Stimulated activated CD8-positive, alpha-beta memory T cell treated with anti-CD3 and anti-CD28 coated beads, Interleukin-12 subunit alpha, Interleukin-12 subunit beta, amount 100 ng/mL, for 4 hours (primary cell): ENCODE data around the gene CDY2B.
"Not testable (repeated sequence)": the region's sequence is repeated elsewhere in the genome, so short reads cannot be mapped to it uniquely, and the experiment has no call there.

Source experiments
- DNase-seq: peaks from one replicate; pipeline ENCODE4 v3.0.0-alpha.2; 2020; ENCODE audit warnings: low read depth

The CDY2B gene, protein sequence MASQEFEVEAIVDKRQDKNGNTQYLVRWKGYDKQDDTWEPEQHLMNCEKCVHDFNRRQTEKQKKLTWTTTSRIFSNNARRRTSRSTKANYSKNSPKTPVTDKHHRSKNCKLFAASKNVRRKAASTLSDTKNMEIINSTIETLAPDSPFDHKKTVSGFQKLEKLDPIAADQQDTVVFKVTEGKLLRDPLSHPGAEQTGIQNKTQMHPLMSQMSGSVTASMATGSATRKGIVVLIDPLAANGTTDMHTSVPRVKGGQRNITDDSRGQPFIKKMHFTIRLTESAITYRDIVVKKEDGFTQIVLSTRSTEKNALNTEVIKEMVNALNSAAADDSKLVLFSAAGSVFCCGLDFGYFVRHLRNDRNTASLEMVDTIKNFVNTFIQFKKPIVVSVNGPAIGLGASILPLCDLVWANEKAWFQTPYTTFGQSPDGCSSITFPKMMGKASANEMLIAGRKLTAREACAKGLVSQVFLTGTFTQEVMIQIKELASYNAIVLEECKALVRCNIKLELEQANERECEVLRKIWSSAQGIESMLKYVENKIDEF

DNA sequence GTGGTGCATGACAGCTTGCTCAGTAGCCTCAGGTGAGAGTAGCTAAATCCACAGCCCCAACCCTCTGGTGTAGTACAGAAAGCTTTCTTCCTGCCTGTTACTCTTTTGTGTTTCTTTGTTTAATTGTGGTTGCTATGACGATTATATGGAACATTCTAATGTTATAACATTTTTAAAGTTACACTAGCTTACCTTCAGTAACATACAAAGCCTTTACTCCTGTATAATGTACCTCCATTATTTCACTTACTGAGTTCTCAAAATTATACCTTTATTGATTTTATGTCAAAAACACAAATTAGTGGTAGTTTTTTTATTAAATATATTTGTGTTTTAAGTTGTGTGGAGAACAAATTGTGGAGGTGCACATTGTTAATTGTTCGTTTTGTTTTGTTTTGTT is at the start of gene CDY2B:
CDY2B (minus strand) TSS at position 101 of the 400 bp plus-strand sequence. CDS start 328 bp downstream, outside the sequence.
- not testable (repeated sequence) for DNase-seq

DNA sequence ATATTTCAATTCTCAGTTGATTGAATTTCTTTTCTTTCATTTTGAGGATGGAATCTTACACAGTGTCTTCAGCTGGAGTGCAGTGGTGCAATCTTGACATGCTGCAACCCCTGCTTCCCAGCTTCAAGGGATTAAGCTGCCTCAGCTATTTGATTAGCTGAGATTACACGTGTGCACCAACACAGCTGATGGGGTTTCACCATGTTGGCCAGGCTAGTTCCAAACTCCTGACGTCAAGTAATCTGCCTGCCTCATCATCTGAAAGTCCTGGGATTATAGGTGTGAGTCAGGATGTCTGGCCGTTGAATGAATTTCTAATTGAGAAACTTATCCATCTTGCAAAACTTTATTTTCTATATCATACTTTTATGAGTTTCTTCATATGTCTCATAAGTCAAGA is 28.0 kb upstream of the CDY2B start:
- DNase-seq = not testable (repeated sequence)

DNA sequence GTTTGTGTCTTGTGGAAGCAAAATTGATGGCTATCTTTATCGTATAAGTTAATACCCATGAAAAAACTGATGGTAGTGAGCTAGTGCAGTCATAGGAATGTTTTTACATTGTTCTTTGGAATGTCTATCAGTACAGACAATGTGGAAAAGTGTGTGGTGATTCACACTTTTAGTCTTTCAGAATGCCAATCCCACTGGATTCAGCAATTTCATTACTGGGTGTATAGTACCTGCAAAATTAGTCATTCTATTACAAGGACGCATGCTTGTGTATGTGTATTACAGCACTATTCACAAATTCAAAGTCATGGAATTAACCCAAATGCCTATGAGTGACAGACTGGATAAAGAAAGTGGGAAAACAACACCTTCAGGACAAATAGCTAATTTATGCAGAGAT is 27.3 kb upstream of the CDY2B start:
- not testable (repeated sequence) for DNase-seq

DNA sequence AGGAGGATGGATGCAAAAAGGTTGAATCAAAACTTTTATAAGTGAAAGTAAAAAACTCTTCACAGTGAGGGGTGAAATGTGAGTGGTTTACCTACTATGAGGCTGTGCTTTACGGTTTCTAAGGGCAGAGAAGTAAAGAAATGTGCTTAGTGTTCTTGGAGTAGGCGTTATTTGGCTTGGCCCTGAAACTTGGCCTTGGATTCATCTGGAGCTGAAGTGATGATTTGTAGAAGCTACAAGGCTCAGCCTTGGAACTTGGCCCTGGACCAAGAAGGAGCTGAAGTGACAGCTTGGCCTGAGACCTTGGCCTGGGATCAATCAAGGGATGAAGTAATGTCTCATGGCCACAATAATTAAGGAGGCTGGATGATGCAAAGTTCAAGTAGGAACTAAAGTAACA is 1.7 kb upstream of the CDY2B start:
- not testable (repeated sequence) for DNase-seq

DNA sequence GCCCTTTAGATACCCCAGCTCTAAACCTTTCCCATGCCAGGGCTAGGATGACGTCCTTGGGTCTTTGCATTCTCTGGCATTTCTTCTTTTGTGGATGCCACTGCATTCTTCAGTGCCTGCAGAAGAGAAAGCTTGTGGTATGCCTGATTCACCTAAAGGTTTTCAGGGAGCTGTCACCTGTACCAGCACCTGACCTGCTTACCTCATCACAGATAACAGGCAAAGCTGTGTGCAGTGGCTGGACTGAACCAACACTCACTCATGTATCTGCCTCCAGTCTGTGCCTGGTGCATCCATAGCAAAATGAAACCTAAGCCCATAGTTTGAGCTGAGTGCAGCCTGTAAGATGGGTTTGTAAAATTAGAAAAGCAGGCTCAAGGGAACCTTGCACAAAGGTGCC is 3.3 kb downstream of the CDY2B start:
- DNase-seq = not testable (repeated sequence)

DNA sequence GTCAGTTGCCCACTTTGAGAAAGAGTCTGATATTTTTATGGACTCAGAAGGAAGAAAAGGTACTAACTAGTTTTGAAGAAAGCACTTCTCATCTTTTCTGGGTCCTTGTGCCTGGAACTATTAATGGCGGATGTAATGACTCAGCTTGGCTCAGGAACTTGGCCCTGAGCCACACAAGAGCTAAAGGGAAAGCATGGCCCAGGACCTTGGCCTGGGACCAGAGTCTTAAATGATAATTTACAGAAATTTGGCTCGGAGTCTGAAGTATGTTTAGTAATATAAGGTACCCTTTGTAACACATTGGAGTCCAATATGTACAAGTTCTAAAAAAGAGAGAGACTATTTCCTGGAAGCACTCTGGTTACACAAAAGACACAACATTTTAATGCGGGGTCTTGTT is 4.6 kb downstream of the CDY2B start:
- DNase-seq = not testable (repeated sequence)

DNA sequence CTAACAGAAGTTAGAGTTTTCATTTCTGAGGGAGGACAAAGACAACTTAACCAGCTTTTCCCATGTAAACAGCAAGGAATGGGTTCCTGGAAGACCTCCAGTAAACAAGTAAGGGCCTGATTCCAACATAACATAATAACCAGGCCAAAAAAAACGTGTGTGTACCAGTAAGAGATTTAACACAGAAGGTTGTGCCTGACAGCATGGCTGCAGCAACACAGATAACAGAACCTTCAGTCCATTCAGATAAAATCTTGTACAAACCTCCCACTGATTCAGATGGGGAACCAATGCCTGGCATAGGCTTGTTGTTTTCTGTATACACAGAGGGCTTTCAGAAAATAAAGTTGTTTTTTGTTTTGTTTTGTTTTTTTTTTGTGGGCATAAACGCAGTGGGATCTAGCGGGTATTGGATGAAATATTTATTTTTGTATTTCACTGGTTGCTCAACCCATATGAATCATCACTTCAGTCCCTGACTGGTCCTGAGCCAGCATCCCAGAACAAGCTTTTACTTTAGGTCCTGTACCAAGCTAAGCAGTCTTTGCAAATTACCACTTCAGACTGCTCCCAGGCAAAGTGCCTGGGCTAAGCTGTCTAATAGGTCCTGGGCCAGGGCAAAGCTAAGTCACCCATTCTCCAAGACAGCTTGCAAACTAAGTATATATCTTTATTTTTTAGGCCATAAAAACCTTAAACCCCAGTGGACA is 8.7 kb downstream of the CDY2B start:
- DNase-seq = not testable (repeated sequence)

DNA sequence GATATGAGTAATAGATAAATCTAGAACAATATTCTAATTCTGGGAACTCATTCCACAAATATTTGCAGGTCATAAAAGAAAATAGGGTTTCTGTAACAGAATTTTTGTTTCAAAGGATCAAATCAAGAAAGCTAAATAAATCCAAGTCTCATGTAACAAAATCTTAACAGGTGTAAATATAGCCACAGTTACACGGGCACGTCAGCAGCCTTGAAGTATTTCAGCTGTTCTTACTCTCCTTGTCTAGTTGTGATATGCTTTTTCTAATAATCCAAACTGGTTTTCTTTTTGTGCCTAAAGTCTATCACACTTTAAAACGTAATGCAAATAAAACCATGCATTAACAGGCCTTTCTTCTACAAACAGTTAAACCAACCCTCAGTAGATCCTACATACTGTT is 9.3 kb downstream of the CDY2B start:
- DNase-seq = not testable (repeated sequence)

DNA sequence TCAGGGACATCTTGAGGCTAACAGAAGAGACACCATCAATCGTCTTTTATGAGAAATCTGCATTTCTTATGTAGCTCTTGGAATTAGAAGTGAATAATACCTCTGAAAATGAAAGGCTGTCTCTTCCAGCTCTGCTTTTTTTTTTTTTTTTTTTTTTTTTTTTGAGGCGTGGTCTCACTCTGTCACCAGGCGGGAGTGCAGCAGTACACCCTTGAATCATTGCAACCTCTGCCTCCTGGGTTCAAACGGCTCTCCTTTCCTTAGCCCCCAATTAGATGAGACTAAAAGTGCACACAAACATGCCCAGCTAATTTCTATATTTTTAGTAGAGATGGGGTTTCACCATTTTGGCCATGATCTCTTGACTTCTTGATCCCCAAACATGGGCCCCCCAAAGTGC is 12.2 kb downstream of the CDY2B start:
- DNase-seq = not testable (repeated sequence)

DNA sequence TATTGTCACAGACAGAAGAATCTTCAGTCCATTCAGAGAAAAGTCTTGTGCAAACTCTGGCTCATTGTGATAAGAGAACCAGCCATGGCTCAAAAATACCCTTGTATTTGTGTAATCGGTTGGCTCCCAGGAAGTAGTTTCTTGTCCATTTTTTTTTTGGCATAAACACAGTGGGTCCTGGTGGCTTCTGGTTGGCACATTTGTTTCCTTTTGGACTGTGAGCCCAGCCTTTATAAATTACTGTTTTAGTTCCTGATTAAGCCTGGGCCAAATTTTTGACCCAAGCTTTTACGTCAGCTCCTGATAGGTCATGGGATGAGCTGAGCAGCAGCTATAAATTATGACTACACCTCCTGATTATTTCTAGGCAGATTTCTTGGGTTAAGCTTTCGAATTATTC is 19.4 kb downstream of the CDY2B start:
- DNase-seq = not testable (repeated sequence)

DNA sequence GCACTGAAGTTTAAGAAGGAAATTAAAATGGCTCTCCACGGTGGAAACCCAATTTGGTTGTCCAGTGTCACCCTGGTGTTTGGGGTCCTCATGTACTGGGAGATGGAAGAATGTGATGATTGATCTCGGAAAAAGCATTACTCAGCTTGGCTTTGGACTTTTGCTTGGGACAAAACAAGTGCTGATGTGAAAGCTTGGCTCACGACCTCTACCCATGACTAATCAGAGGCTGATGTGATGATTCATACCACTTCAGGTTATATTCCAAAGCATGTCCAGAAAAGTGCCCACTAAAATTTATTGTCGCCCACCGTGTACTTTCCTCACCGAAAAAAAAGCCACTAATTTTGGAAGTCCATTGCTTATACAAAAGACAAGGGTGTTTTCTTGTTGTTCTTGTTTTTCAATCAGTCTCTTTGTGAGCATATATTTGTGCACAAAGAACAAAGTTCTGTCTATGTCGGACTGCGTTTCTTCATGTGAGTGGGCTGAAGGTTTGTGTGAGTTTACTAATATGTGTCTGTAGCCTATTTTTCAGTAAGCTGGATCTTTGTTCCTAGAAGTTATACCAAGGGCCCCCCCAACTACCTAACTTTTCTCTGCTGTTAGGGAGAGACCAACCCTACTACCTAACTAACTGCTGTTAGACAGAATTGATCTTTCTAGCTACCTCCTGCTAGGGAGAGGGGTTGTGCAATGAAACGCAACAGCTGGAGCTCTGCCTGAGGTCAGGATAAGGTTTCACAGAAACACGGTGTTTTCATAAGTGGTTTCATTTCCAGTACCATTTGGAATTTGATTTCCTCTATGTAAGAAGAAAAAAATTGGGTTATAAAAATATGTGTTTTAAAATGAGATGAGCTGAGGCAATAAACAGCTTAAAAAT is 22.8 kb downstream of the CDY2B start:
- DNase-seq = not testable (repeated sequence)

DNA sequence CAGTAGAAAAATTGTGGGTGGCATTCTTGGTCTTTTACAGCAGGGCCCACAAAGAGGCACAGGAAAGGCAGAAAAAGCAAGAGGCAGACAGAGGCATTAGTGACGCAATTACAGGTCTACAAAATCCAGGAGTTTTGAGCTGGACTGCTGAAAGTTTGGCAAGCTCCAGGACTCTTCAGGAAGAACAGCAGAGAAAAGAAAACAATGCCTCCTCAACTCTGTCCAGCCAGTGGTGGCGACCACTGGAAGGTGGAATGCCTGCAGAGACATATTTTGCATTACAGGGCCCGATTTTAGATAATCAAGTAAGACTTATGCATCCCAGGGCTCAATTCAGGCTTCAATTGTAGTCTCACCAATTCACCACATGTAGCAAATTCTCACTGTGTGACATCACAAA is 23.5 kb downstream of the CDY2B start:
- not testable (repeated sequence) for DNase-seq

DNA sequence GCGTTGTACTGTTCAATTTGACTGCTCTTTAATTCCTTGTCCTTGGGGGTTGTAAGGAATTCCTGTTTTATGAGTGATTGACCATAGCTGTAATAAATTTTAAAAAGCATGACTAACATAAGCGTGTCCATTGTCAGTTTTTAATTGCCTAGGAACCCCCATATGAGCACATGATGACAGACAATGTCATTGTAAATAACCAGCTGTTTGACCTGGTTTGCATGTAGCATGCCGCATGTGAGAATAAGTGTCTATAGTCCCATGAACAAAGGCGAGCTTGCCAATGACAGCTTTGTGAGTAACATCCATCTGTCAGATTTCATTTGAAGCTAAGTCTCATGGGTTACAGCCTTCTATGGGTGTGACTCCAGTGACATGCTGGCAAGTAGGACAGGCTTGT is 30.9 kb downstream of the CDY2B start:
- DNase-seq = not testable (repeated sequence)

DNA sequence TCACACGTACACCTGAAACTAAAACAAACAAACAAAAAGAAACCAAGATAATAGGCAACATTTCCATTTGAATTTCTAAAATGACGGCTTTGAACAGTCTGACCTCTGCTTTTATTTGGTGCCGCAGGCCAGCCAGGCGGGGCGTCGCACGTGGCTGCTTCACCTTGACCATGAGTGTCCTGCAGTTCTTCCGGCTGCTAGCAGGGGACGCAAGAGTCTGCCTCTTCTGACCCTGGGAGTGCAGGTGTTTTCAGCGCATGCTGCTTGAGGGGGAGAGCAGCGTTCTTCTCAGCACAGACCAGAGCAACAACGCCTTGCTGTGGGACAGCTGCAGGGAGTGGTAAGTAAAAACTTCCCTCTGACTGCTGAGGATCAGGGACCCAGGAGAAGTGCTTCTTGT is 47.9 kb downstream of the CDY2B start:
- DNase-seq = not testable (repeated sequence)
